CD14-positive monocyte (primary cell): ENCODE results near the gene PPP6R3. TPM values are rescaled to one million over a fixed set of nuclear protein-coding genes. Genes with fewer than 3 reads are reported as not detected.
A peak's percentile ranks its signal among the peaks of the same experiment; 100 is the strongest.

Experiments
- DNase-seq, 3 donors: peaks; one replicate each; pipeline ENCODE4 v3.0.0-alpha.2; 2011 to 2022
- H2AFZ ChIP-seq: 2 replicates; pipeline ENCODE4 v1.6.0; 2012; ENCODE audit warnings: mild to moderate bottlenecking, low read depth, low read length, inconsistent platforms; ENCODE audit not compliant: insufficient read depth, poor library complexity, severe bottlenecking
- H3K27ac ChIP-seq, 2 donors: 1 replicate in 1 of 2; 2 replicates in 1 of 2; pipeline ENCODE4 v1.5.1; 2012 to 2013; ENCODE audit warnings: low read length in 2 of 2, control low read depth in 1 of 2, inconsistent platforms in 1 of 2, low read depth in 1 of 2, mild to moderate bottlenecking in 1 of 2
- H3K27me3 ChIP-seq, 2 donors: one replicate each; pipeline versions ENCODE4 v1.6.0 to v1.6.1; 2011 to 2013; ENCODE audit warnings: low read length in 2 of 2; ENCODE audit not compliant: control insufficient read depth in 2 of 2, insufficient read depth in 2 of 2
- H3K36me3 ChIP-seq, 2 donors: replicated peaks in 1 of 2; 1 replicate in 1 of 2; 2 replicates in 1 of 2; pipeline versions ENCODE4 v1.5.1 to v1.6.1; 2012 to 2013; ENCODE audit warnings: low read length in 2 of 2, control low read depth in 1 of 2, inconsistent platforms in 1 of 2, mild to moderate bottlenecking in 1 of 2; ENCODE audit not compliant: insufficient read depth in 2 of 2, control insufficient read depth in 1 of 2
- H3K4me1 ChIP-seq, 2 donors: 1 replicate in 1 of 2; 2 replicates in 1 of 2; pipeline versions ENCODE4 v1.5.1 to v1.6.1; 2012 to 2013; ENCODE audit warnings: low read length in 2 of 2, control low read depth in 1 of 2, inconsistent platforms in 1 of 2, mild to moderate bottlenecking in 1 of 2, moderate library complexity in 1 of 2; ENCODE audit not compliant: insufficient read depth in 2 of 2, control insufficient read depth in 1 of 2
- H3K4me2 ChIP-seq: replicated peaks from 2 replicates; pipeline ENCODE3; 2012; ENCODE audit warnings: low read length, moderate library complexity, mild to moderate bottlenecking; ENCODE audit not compliant: poor library complexity, severe bottlenecking; ENCODE audit errors: extremely low read depth
- H3K4me3 ChIP-seq, 3 experiments: fragments of 200-600 bp in 1 of 3; sonication (generic) in 1 of 3; replicated peaks in 1 of 3; 1 replicate in 2 of 3; 2 replicates in 1 of 3; pipeline ENCODE4 v1.5.1; 2011 to 2013; ENCODE audit warnings: low read length in 3 of 3, mild to moderate bottlenecking in 3 of 3, control low read depth in 2 of 3, low read depth in 2 of 3, inconsistent platforms in 1 of 3, moderate library complexity in 1 of 3
- H3K79me2 ChIP-seq: 2 replicates; pipeline ENCODE4 v1.6.0; 2012; ENCODE audit warnings: mild to moderate bottlenecking, control low read depth, inconsistent platforms, low read length, moderate library complexity; ENCODE audit not compliant: insufficient read depth
- H3K9ac ChIP-seq: 2 replicates; pipeline ENCODE4 v1.6.0; 2017; ENCODE audit warnings: low read length, mild to moderate bottlenecking; ENCODE audit not compliant: insufficient read depth, poor library complexity, severe bottlenecking
- H3K9me3 ChIP-seq, 2 donors: replicated peaks in 1 of 2; 1 replicate in 1 of 2; 2 replicates in 1 of 2; pipeline versions ENCODE4 v1.5.1 to v1.6.1; 2012 to 2013; ENCODE audit warnings: low read length in 2 of 2, control low read depth in 1 of 2; ENCODE audit not compliant: control insufficient read depth in 1 of 2, insufficient read depth in 1 of 2
- H4K20me1 ChIP-seq: 2 replicates; pipeline ENCODE4 v1.6.0; 2012; ENCODE audit warnings: mild to moderate bottlenecking, low read length, control low read depth, moderate library complexity; ENCODE audit not compliant: insufficient read depth
- H3K27ac Mint-ChIP-seq, 7 donors: one replicate each; pipeline ENCODE4 v1.8.0; 2020; ENCODE audit warnings: mild to moderate bottlenecking in 7 of 7, mixed read lengths in 7 of 7, moderate library complexity in 6 of 7, inconsistent platforms in 2 of 7
- H3K27me3 Mint-ChIP-seq, 3 donors: one replicate each; pipeline ENCODE4 v1.8.0; 2021 to 2022; ENCODE audit warnings: low read depth in 3 of 3, mild to moderate bottlenecking in 3 of 3, mixed read lengths in 3 of 3, moderate library complexity in 3 of 3, inconsistent platforms in 1 of 3
- H3K36me3 Mint-ChIP-seq, 2 donors: one replicate each; pipeline ENCODE4 v1.8.0; 2020; ENCODE audit warnings: mixed read lengths in 2 of 2, inconsistent platforms in 1 of 2, mild to moderate bottlenecking in 1 of 2
- H3K4me1 Mint-ChIP-seq: one replicate; pipeline ENCODE4 v1.8.0; 2020; ENCODE audit warnings: mild to moderate bottlenecking, mixed read lengths
- H3K4me3 Mint-ChIP-seq, 2 donors: one replicate each; pipeline ENCODE4 v1.8.0; 2020; ENCODE audit warnings: mild to moderate bottlenecking in 2 of 2, mixed read lengths in 2 of 2, moderate library complexity in 1 of 2
- H3K9me3 Mint-ChIP-seq, 7 donors: one replicate each; pipeline ENCODE4 v1.8.0; 2020 to 2022; ENCODE audit warnings: mixed read lengths in 7 of 7, mild to moderate bottlenecking in 6 of 7, moderate library complexity in 6 of 7, inconsistent platforms in 2 of 7
- CTCF ChIP-seq: fragments of 200-600 bp; IDR thresholded peaks from one replicate; pipeline ENCODE4 v1.8.0; 2022; ENCODE audit warnings: antibody characterized with exemption, mild to moderate bottlenecking
- WGBS: methylation state at CpG from one replicate; pipeline ENCODE4 v1.1.5; 2013; ENCODE audit warnings: missing lambda C conversion rate; ENCODE audit not compliant: insufficient coverage; 5-methylcytosine and 5-hydroxymethylcytosine counted together
- intact Hi-C, 2 donors: fragments of 100-400 bp; cut with micrococcal nuclease; formaldehyde crosslinking; loops; one replicate each; pipeline versions ENCODE4 v1.15.0 to v1.15.1; 2023
- polyA plus RNA-seq, 3 donors: library from polyadenylated mRNA; depleted of rRNA in 1 of 3; unstranded in 2 of 3; stranded (reverse) in 1 of 3; fragments of 300-500 nt in 2 of 3; fragments of >200 nt in 1 of 3; fragmentation: Illumina TruSeq in 2 of 3; gene quantifications; 1 replicate in 2 of 3; 2 replicates in 1 of 3; pipeline ENCODE4 v1.2.3, GENCODE V29; 2012 to 2021

PPP6R3 gene
- polyA plus RNA-seq, 3 donors, result 22.9 to 39.4 (median 38.1) TPM

- Mint-ChIP-seq H3K27ac (peak overlapping the region in 5 of 7 donors; percentile 21 to 71 (median 40)), H3K36me3 (peaks cover 59 to 70% of the 10 kb centered on the region in 2 donors), H3K4me3 (no peak overlapping the region), H3K27me3 (no peaks in the 10 kb centered on the region), H3K9me3 (peaks cover 0 to 4% (median 0%) of the 10 kb centered on the region in 7 donors), H3K4me1 (peaks cover 23% of the 10 kb centered on the region)
- 73% methylated on average over 3 of the region's 5 CpGs for WGBS
- TF ChIP-seq CTCF, result no peak
- no peak for DNase-seq
- Histone ChIP-seq H3K4me1 (peaks cover 0 to 3% of the 10 kb centered on the region in 2 donors), H4K20me1 (peaks cover 100% of the 10 kb centered on the region), H3K27ac (no peak overlapping the region), H2AFZ (no peak overlapping the region), H3K4me2 (no peak overlapping the region), H3K36me3 (peaks cover 37 to 58% of the 10 kb centered on the region in 2 donors), H3K79me2 (peaks cover 99% of the 10 kb centered on the region), H3K9me3 (no peaks in the 10 kb centered on the region), H3K9ac (no peak overlapping the region), H3K4me3 (no peak overlapping the region), H3K27me3 (no peaks in the 10 kb centered on the region)
- intact Hi-C loops, result no loop called here
Observed at GRCh38 chr11:68517121-68517741, 56.7 kb downstream of the PPP6R3 start.

- H4K20me1 ChIP-seq, result peaks cover 100% of the 10 kb centered on the region
- H3K4me3 Mint-ChIP-seq, result no peak overlapping the region
- H3K4me1 Mint-ChIP-seq, result peaks cover 23% of the 10 kb centered on the region
- no peak overlapping the region for H3K4me3 ChIP-seq
- H2AFZ ChIP-seq, result no peak overlapping the region
- peaks cover 0 to 3% of the 10 kb centered on the region in 2 donors for H3K4me1 ChIP-seq
- no peaks in the 10 kb centered on the region for H3K27me3 ChIP-seq
- H3K36me3 ChIP-seq, result peaks cover 47 to 58% of the 10 kb centered on the region in 2 donors
- H3K9ac ChIP-seq, result no peak overlapping the region
- H3K36me3 Mint-ChIP-seq, result peaks cover 63 to 68% of the 10 kb centered on the region in 2 donors
- peaks cover 99% of the 10 kb centered on the region for H3K79me2 ChIP-seq
- intact Hi-C loops, result no loop called here
- no peaks in the 10 kb centered on the region for H3K9me3 ChIP-seq
- WGBS, result no CpG with 5 or more reads among the region's 1 CpG
- no peak for DNase-seq
- H3K27ac Mint-ChIP-seq, result peak overlapping the region in 1 of 7 donors; percentile 46
- TF ChIP-seq CTCF, result no peak
- H3K27me3 Mint-ChIP-seq, result no peaks in the 10 kb centered on the region
- no peak overlapping the region for H3K27ac ChIP-seq
- no peak overlapping the region for H3K4me2 ChIP-seq
- peaks cover 0 to 4% (median 0%) of the 10 kb centered on the region in 7 donors for H3K9me3 Mint-ChIP-seq
Observed at GRCh38 chr11:68518191-68518590, 57.6 kb downstream of the PPP6R3 start.
